Panc1 (cell line): ENCODE results near the gene CNOT1. TPM values are rescaled to one million over a fixed set of nuclear protein-coding genes. Genes with fewer than 3 reads are reported as not detected.
"Not testable (repeated sequence)": the region's sequence is repeated elsewhere in the genome, so short reads cannot be mapped to it uniquely, and the experiment has no call there.

Source experiments
- ATAC-seq: fragments of 200-7000 bp; cut with Tn5 transposase; 2 replicates; pipeline ENCODE4 v1.9.1; 2020; ENCODE audit warnings: mild to moderate bottlenecking, moderate library complexity
- BruUV-seq: library from RNA; stranded (reverse); fragments of 400-500 nt; replicated peaks from 2 replicates; lab custom pipeline; 2021; lab: Mats Ljungman, UMichigan
- CTCF ChIA-PET: fragments of 300-600 bp; sonication (Branson Sonifier 250); formaldehyde crosslinking; loops from one replicate; lab custom pipeline; 2022; ENCODE audit warnings: antibody characterized with exemption; lab: Charles Lee
- POLR2A ChIA-PET: fragments of 300-600 bp; sonication (Branson Sonifier 250); formaldehyde crosslinking; loops from one replicate; lab custom pipeline; 2022; ENCODE audit warnings: antibody characterized with exemption; lab: Charles Lee
- DNase-seq: peaks from one replicate; pipeline ENCODE4 v3.0.0-alpha.2; 2010; ENCODE audit warnings: low read depth, low spot score
- H3K27ac ChIP-seq: 2 replicates; pipeline ENCODE4 v1.5.1; 2011; ENCODE audit warnings: mild to moderate bottlenecking, low read length, inconsistent platforms
- H3K27me3 ChIP-seq: fragments of 200-500 bp; sonication (Bioruptor generic); 2 replicates; pipeline ENCODE4 v1.6.0; 2014; ENCODE audit warnings: low read length, inconsistent platforms; ENCODE audit not compliant: control insufficient read depth, insufficient read depth
- H3K36me3 ChIP-seq: fragments of 200-500 bp; sonication (Bioruptor generic); 2 replicates; pipeline ENCODE4 v1.5.1; 2014; ENCODE audit warnings: inconsistent platforms, mild to moderate bottlenecking, low read length, moderate library complexity; ENCODE audit not compliant: control insufficient read depth, insufficient read depth
- H3K4me1 ChIP-seq: 2 replicates; pipeline ENCODE4 v1.5.1; 2011; ENCODE audit warnings: inconsistent platforms, mild to moderate bottlenecking, low read length, moderate library complexity; ENCODE audit not compliant: control insufficient read depth, insufficient read depth
- H3K4me3 ChIP-seq, 2 experiments: 2 replicates each; pipeline ENCODE4 v1.5.1; 2011 to 2012; ENCODE audit warnings: low read depth in 2 of 2, low read length in 2 of 2, mild to moderate bottlenecking in 2 of 2, inconsistent platforms in 1 of 2, moderate library complexity in 1 of 2
- H3K9me3 ChIP-seq: fragments of 200-500 bp; sonication (Bioruptor generic); 2 replicates; pipeline ENCODE4 v1.5.1; 2014; ENCODE audit warnings: low read depth, mild to moderate bottlenecking, inconsistent platforms, low read length, moderate library complexity; ENCODE audit not compliant: control insufficient read depth, insufficient read depth
- POLR2AphosphoS5 ChIP-seq: IDR thresholded peaks from 2 replicates; pipeline ENCODE4 v1.6.1; 2012; ENCODE audit warnings: mild to moderate bottlenecking, low read depth, low read length, moderate library complexity
- SIN3A ChIP-seq: IDR thresholded peaks from 2 replicates; pipeline ENCODE4 v1.6.1; 2012; ENCODE audit warnings: low read depth, mild to moderate bottlenecking, low read length, moderate library complexity, borderline replicate concordance; ENCODE audit not compliant: insufficient read depth
- TCF7L2 ChIP-seq: IDR thresholded peaks from 2 replicates; pipeline ENCODE4 v1.6.1; 2011; ENCODE audit warnings: mild to moderate bottlenecking, low read depth, low read length, inconsistent platforms
- in situ Hi-C: cut with HindIII; loops from 2 replicates; pipeline ENCODE4 v1.10.0; 2016; ENCODE audit warnings: low sequenced_read_pairs, low pct_unique_long_range_greater_than_20kb
- intact Hi-C: fragments of 100-400 bp; cut with micrococcal nuclease; formaldehyde crosslinking; loops from one replicate; pipeline ENCODE4 v1.10.0; 2022; ENCODE audit not compliant: unreplicated experiment
- total RNA-seq: library from RNA; stranded (reverse); gene quantifications from one replicate; pipeline ENCODE4 v1.2.1, GENCODE V29; 2021; ENCODE audit not compliant: unreplicated experiment
- TF ChIP-seq, protein P1 (sequence below), 2 experiments: IDR thresholded peaks; 2 replicates each; pipeline ENCODE4 v1.6.1; 2011 to 2012; ENCODE audit warnings: low read depth in 2 of 2, control low read depth in 1 of 2, low read length in 1 of 2, mild to moderate bottlenecking in 1 of 2, moderate library complexity in 1 of 2; ENCODE audit not compliant: insufficient read depth in 1 of 2
- TF ChIP-seq, protein P2 (sequence below): fragments of 450-650 bp; IDR thresholded peaks from 2 replicates; pipeline ENCODE4 v1.5.1; 2017; ENCODE audit warnings: mild to moderate bottlenecking

CNOT1 gene
- total RNA-seq, 1 experiment from 2014 or later: 170 TPM

DNA sequence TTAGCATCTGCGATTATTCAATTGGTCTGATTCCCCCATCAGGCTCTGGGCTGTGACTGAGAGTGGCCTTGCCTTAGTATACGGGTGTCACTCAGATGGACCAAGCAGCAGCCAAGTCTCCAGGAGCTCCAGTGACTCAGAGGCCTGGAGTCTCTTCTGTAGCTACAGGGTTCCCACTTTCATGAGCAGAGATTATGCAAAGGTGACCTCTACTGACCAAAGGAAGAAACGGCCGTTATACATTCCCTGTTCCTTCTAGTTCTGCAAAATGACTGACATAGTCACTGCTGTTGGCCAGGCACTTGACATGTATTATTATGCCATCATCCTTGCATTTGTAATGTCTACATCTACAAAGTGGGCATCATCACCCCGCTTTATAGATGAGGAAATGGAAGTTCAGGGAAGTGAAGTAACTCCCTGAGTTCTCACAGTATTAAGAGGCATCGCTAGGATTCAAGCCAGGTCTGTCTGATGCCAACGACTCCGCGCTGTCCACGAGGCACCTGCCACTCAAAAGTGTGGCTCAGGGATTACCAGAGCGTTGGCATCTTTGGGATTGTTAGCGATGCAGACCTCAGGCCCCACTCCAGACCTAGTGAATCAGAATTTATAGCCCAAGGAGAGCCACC, 31.7 kb upstream of the CNOT1 start:
- ChIA-PET CTCF (interaction anchor here (0.6 kb wide), 9 partner anchors 50 to 720 kb away, joined by 3 to 13 read pairs (median 6); no protein-coding TSS in a partner anchor), POLR2A (no interaction called here)
- Histone ChIP-seq H3K9me3 (no peaks in the 10 kb centered on the region), H3K27ac (no peak overlapping the region), H3K27me3 (no peaks in the 10 kb centered on the region), H3K4me3 (no peak overlapping the region), H3K36me3 (no peaks in the 10 kb centered on the region), H3K4me1 (no peaks in the 10 kb centered on the region)
- in situ Hi-C loops (no loop called here), intact Hi-C loops (loop anchor here (5.0 kb wide), 1 partner anchor 149 kb away; no protein-coding TSS in a partner anchor)
- ATAC-seq (peak; percentile 95), DNase-seq (peak; percentile 65)
- TF ChIP-seq, protein P1, sequence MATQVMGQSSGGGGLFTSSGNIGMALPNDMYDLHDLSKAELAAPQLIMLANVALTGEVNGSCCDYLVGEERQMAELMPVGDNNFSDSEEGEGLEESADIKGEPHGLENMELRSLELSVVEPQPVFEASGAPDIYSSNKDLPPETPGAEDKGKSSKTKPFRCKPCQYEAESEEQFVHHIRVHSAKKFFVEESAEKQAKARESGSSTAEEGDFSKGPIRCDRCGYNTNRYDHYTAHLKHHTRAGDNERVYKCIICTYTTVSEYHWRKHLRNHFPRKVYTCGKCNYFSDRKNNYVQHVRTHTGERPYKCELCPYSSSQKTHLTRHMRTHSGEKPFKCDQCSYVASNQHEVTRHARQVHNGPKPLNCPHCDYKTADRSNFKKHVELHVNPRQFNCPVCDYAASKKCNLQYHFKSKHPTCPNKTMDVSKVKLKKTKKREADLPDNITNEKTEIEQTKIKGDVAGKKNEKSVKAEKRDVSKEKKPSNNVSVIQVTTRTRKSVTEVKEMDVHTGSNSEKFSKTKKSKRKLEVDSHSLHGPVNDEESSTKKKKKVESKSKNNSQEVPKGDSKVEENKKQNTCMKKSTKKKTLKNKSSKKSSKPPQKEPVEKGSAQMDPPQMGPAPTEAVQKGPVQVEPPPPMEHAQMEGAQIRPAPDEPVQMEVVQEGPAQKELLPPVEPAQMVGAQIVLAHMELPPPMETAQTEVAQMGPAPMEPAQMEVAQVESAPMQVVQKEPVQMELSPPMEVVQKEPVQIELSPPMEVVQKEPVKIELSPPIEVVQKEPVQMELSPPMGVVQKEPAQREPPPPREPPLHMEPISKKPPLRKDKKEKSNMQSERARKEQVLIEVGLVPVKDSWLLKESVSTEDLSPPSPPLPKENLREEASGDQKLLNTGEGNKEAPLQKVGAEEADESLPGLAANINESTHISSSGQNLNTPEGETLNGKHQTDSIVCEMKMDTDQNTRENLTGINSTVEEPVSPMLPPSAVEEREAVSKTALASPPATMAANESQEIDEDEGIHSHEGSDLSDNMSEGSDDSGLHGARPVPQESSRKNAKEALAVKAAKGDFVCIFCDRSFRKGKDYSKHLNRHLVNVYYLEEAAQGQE (IDR thresholded peaks at IDR 0.05; ENCODE audit: insufficient read depth in 1 of 2, low read depth in 2 of 2, low read length in 1 of 2): no peak
- TF ChIP-seq, protein P2, sequence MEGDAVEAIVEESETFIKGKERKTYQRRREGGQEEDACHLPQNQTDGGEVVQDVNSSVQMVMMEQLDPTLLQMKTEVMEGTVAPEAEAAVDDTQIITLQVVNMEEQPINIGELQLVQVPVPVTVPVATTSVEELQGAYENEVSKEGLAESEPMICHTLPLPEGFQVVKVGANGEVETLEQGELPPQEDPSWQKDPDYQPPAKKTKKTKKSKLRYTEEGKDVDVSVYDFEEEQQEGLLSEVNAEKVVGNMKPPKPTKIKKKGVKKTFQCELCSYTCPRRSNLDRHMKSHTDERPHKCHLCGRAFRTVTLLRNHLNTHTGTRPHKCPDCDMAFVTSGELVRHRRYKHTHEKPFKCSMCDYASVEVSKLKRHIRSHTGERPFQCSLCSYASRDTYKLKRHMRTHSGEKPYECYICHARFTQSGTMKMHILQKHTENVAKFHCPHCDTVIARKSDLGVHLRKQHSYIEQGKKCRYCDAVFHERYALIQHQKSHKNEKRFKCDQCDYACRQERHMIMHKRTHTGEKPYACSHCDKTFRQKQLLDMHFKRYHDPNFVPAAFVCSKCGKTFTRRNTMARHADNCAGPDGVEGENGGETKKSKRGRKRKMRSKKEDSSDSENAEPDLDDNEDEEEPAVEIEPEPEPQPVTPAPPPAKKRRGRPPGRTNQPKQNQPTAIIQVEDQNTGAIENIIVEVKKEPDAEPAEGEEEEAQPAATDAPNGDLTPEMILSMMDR: peak; percentile 76
- TF ChIP-seq POLR2AphosphoS5 (no peak), SIN3A (no peak), TCF7L2 (no peak)
- BruUV-seq: no TSS peak

DNA sequence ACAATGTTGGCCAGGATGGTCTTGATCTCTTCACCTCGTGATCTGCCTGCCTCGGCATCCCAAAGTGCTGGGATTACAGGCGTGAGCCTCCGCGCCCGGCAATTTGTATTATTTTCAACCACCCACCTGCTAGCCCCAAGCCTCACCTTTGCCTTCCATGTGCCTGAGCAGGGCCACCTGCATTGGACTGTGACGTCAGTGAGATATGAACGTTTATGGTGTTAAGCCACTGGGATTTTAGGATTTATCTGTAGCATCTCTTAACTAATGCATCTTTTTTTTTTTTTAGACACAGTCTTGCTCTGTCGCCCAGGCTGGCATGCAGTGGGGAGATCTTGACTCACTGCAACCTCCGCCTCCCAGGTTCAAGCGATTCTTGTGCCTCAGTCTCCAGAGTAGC, 30.3 kb upstream of the CNOT1 start:
- H3K27ac ChIP-seq, H3K9me3 ChIP-seq, BruUV-seq, in situ Hi-C loops, H3K36me3 ChIP-seq, ATAC-seq, H3K4me3 ChIP-seq, DNase-seq, H3K27me3 ChIP-seq, POLR2A ChIA-PET, H3K4me1 ChIP-seq: not testable (repeated sequence)
- intact Hi-C loops: loop anchor here (5.0 kb wide), 1 partner anchor 148 kb away; no protein-coding TSS in a partner anchor
- CTCF ChIA-PET: interaction anchor here (0.6 kb wide), 1 partner anchor 87 kb away, joined by 4 read pairs; no protein-coding TSS in a partner anchor

DNA sequence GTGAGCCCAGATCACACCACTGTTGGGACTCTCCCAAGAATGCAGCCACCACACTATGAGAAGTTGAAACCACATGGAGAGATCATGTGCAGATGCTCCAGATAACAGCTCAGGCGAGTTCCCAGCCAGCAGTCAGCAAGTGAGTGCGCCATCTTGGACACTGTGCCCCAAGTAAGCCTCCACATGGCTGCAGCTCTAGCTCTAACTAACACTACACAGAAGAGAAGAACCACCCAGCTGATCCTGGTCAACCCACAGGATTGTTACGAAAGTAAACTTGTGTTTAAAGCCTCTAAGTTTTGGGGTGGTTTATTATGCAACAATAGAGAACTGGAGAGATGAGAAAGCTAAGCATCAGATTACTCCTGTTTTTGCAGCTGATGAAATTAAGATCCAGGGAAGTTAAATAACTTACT, 29.2 kb upstream of the CNOT1 start:
- ATAC-seq: no peak
- TF ChIP-seq SIN3A (no peak), TCF7L2 (no peak), POLR2AphosphoS5 (no peak)
- TF ChIP-seq, protein P1 (IDR thresholded peaks at IDR 0.05; ENCODE audit: insufficient read depth in 1 of 2, low read depth in 2 of 2, low read length in 1 of 2): no peak
- TF ChIP-seq, protein P2: no peak
- in situ Hi-C loops: no loop called here
- no peaks in the 10 kb centered on the region for H3K4me1 ChIP-seq
- ChIA-PET CTCF (no interaction called here), POLR2A (no interaction called here)
- no peaks in the 10 kb centered on the region for H3K9me3 ChIP-seq
- no peaks in the 10 kb centered on the region for H3K27me3 ChIP-seq
- no TSS peak for BruUV-seq
- H3K27ac ChIP-seq: no peak overlapping the region
- no peaks in the 10 kb centered on the region for H3K36me3 ChIP-seq
- H3K4me3 ChIP-seq: no peak overlapping the region
- DNase-seq: no peak
- intact Hi-C loops: no loop called here
